ENCODE measurements around the gene HAUS8. TPM values are rescaled to one million over a fixed set of nuclear protein-coding genes. Genes with fewer than 3 reads are reported as not detected.
A peak's percentile ranks its signal among the peaks of the same experiment; 100 is the strongest.

The HAUS8 gene
- total and polyA plus RNA-seq, 2 of the 8 experiments (the other 6 are each of a cell fraction or from before 2014, with no cell fraction given), result 18.4 to 23.2 TPM

- FAIRE-seq (no peak), DNase-seq (ENCODE audit: low read depth in 1 of 2, low spot score in 2 of 2) (no peak)
- no peak overlapping the region for H4K5ac ChIP-seq (ENCODE audit: insufficient read length, low read depth, low read length)
- H4K8ac ChIP-seq (ENCODE audit: extremely low read depth, insufficient read depth, low read length), result no peak overlapping the region
- H3K4me2 ChIP-seq (ENCODE audit: insufficient read depth in 1 of 2, low read depth in 2 of 2, low read length in 2 of 2), result peak overlapping the region in 1 of 2 experiments; percentile 12; a peak in 1 of 4 replicates
- no peak overlapping the region for H3K27ac ChIP-seq (ENCODE audit: low read depth, low read length)
- H3K23me2 ChIP-seq (ENCODE audit: low read depth, low read length), result peaks cover 17% of the 10 kb centered on the region
- peak overlapping the region; percentile 5; the same call in 1 of the 2 replicates for H2AK5ac ChIP-seq (ENCODE audit: low read depth, low read length)
- H3K4me1 ChIP-seq (replicated peaks in 1 of 4; ENCODE audit: control insufficient read depth in 3 of 4, insufficient read depth in 4 of 4, low read length in 3 of 4), result peaks cover 4 to 10% (median 7%) of the 10 kb centered on the region in 4 experiments
- H3K9me3 ChIP-seq (ENCODE audit: insufficient read depth in 2 of 2, low read depth in 1 of 2, low read length in 1 of 2), result no peaks in the 10 kb centered on the region
- H3K79me1 ChIP-seq (ENCODE audit: low read depth, low read length), result peaks cover 29% of the 10 kb centered on the region
- ChIA-PET CTCF (ENCODE audit: partially characterized antibody) (interaction anchor here (0.6 to 0.9 kb wide), 3 partner anchors 82 to 1663 kb away, joined by 3 to 4 read pairs (median 3); no protein-coding TSS in a partner anchor), POLR2A (ENCODE audit: partially characterized antibody) (interaction anchor here (0.7 to 1.4 kb wide), 4 partner anchors 9 to 58 kb away, joined by 3 to 5 read pairs (median 4); no protein-coding TSS in a partner anchor)
- no peak overlapping the region for H3K4me3 ChIP-seq (ENCODE audit: extremely low read depth in 1 of 4, insufficient read depth in 2 of 4, low read depth in 3 of 4, low read length in 4 of 4)
- WGBS, 2 experiments (ENCODE audit: extremely low coverage in 1 of 2, insufficient coverage in 1 of 2, insufficient read length in 1 of 2, insufficient replicate concordance in 2 of 2, low coverage in 1 of 2, low lambda C conversion rate in 2 of 2, missing lambda C conversion rate in 1 of 2), result 80% methylated on average over 16 of the region's 19 CpGs; no CpG with 5 or more reads in 1 of the 2 experiments
- peaks cover 4 to 78% of the 10 kb centered on the region in 2 experiments; a peak in 3 of 4 replicates for H3K79me2 ChIP-seq (ENCODE audit: control insufficient read depth in 1 of 2, insufficient read depth in 2 of 2, low read length in 2 of 2)
- H3K27me3 ChIP-seq (replicated peaks in 1 of 4; ENCODE audit: control insufficient read depth in 3 of 4, extremely low read depth in 1 of 4, insufficient read depth in 3 of 4, low read length in 3 of 4), result no peaks in the 10 kb centered on the region
- H3K36me3 ChIP-seq (ENCODE audit: control insufficient read depth in 2 of 4, insufficient read depth in 4 of 4, low read length in 3 of 4), result no peaks in the 10 kb centered on the region; a peak in 1 of 8 replicates
- no peak overlapping the region for H2BK20ac ChIP-seq (ENCODE audit: low read length)
- H3K14ac ChIP-seq (ENCODE audit: insufficient read length), result no peak overlapping the region
- H2BK15ac ChIP-seq (ENCODE audit: low read length), result no peak overlapping the region
- H2BK5ac ChIP-seq (ENCODE audit: low read depth, low read length), result peak overlapping the region; percentile 12; the same call in 1 of the 2 replicates
- no peak overlapping the region for H2AFZ ChIP-seq (ENCODE audit: low read length)
- H3K56ac ChIP-seq (replicated peaks; ENCODE audit: insufficient read length, low read depth, low read length), result no peak overlapping the region
- H3K4ac ChIP-seq (replicated peaks; ENCODE audit: insufficient read length, low read depth, low read length), result peak overlapping the region; percentile 36
- H4K91ac ChIP-seq (replicated peaks; ENCODE audit: insufficient read length, low read length), result peak overlapping the region; percentile 31
- H2BK12ac ChIP-seq (ENCODE audit: low read depth, low read length), result peak overlapping the region; percentile 17; the same call in 1 of the 2 replicates
- TF ChIP-seq BACH1 (IDR thresholded peaks at IDR 0.05; ENCODE audit: low read length) (no peak), ASH2L (IDR thresholded peaks at IDR 0.05; ENCODE audit: low read length) (peak; percentile 12), POU5F1 (IDR thresholded peaks at IDR 0.05; ENCODE audit: low read depth, low read length) (no peak), KDM4A (IDR thresholded peaks at IDR 0.05; ENCODE audit: low read depth, low read length, severe bottlenecking) (no peak), CHD1 (IDR thresholded peaks at IDR 0.05; ENCODE audit: low read depth, low read length) (no peak), KDM1A (IDR thresholded peaks at IDR 0.05; ENCODE audit: borderline replicate concordance, low read length) (no peak), RXRA (IDR thresholded peaks at IDR 0.05; ENCODE audit: insufficient read depth, low read depth, low read length) (no peak)
- H3K9ac ChIP-seq (replicated peaks in 1 of 4; ENCODE audit: extremely low read depth in 1 of 4, low read depth in 3 of 4, low read length in 3 of 4), result no peak overlapping the region; a peak in 1 of 7 replicates
- peaks cover 19 to 36% of the 10 kb centered on the region in 2 experiments for H4K20me1 ChIP-seq (replicated peaks in 1 of 2; ENCODE audit: control insufficient read depth in 1 of 2, insufficient read depth in 2 of 2, low read length in 2 of 2)
- no peak overlapping the region for H2BK120ac ChIP-seq (replicated peaks; ENCODE audit: low read depth, low read length)
- peak overlapping the region; percentile 48; the same call in 1 of the 2 replicates for H3K18ac ChIP-seq (ENCODE audit: extremely low read depth, low read length)
- no peak overlapping the region for H3K23ac ChIP-seq (ENCODE audit: insufficient read length)
Observed at GRCh38 chr19:17078920-17079709, 3.9 kb upstream of the HAUS8 start.

Measured in H1 (cell line).